HFFc6 (cell line): ENCODE data around the gene SLC35A4. TPM values are rescaled to one million over a fixed set of nuclear protein-coding genes. Genes with fewer than 3 reads are reported as not detected.
"Not testable (repeated sequence)": the region's sequence is repeated elsewhere in the genome, so short reads cannot be mapped to it uniquely, and the experiment has no call there.

Experiments used
- DNase-seq: peaks from one replicate; pipeline ENCODE4 v3.0.0-alpha.2; 2018
- H3K27ac Mint-ChIP-seq: 2 replicates; pipeline ENCODE4 v1.8.0; 2020; ENCODE audit warnings: mild to moderate bottlenecking, mixed read lengths
- H3K27me3 Mint-ChIP-seq: 2 replicates; pipeline ENCODE4 v1.8.0; 2021; ENCODE audit warnings: mild to moderate bottlenecking, moderate library complexity, mixed read lengths; ENCODE audit not compliant: insufficient read depth
- H3K36me3 Mint-ChIP-seq: 2 replicates; pipeline ENCODE4 v1.8.0; 2021; ENCODE audit warnings: low read depth, mixed read lengths
- H3K4me1 Mint-ChIP-seq: 2 replicates; pipeline ENCODE4 v1.8.0; 2020; ENCODE audit warnings: low read depth, mixed read lengths
- H3K4me3 Mint-ChIP-seq: 2 replicates; pipeline ENCODE4 v1.8.0; 2020; ENCODE audit warnings: mild to moderate bottlenecking, moderate library complexity, mixed read lengths
- H3K9me3 Mint-ChIP-seq: 2 replicates; pipeline ENCODE4 v1.8.0; 2020; ENCODE audit warnings: mild to moderate bottlenecking, mixed read lengths
- CTCF ChIP-seq: fragments of 200-600 bp; sonication (generic); IDR thresholded peaks from 2 replicates; pipeline ENCODE4 v1.5.0; 2021; ENCODE audit warnings: antibody characterized with exemption, mild to moderate bottlenecking
- total RNA-seq, 6 experiments: library from RNA; stranded (reverse); fragmentation: NEBNext Ultra II Directional; extraction: Animal tissue kit (Norgen Biotek cat#: 25700); gene quantifications; 2 replicates in 1 of 6; 3 replicates in 5 of 6; pipeline ENCODE4 v1.2.3, GENCODE V29; 2021

Gene SLC35A4
- total RNA-seq, 6 experiments from 2014 or later, result 64.1 to 72.8 (median 71.2) TPM

GRCh38 chr5:140575309-140575708, 10.7 kb downstream of the SLC35A4 start:
- peak; percentile 74 for TF ChIP-seq CTCF
- Mint-ChIP-seq H3K27me3 (no peaks in the 10 kb centered on the region), H3K27ac (no peak overlapping the region), H3K36me3 (no peaks in the 10 kb centered on the region), H3K9me3 (no peaks in the 10 kb centered on the region), H3K4me3 (no peak overlapping the region), H3K4me1 (peaks cover 21% of the 10 kb centered on the region)
- peak; percentile 40 for DNase-seq

GRCh38 chr5:140576776-140577201, 12.2 kb downstream of the SLC35A4 start:
- Mint-ChIP-seq H3K4me3 (peak overlapping the region; percentile 51), H3K27ac (peak overlapping the region; percentile 65), H3K4me1 (peaks cover 21% of the 10 kb centered on the region), H3K27me3 (peaks cover 1% of the 10 kb centered on the region; the same call in 1 of the 2 replicates), H3K9me3 (no peaks in the 10 kb centered on the region), H3K36me3 (no peaks in the 10 kb centered on the region)
- no peak for DNase-seq
- TF ChIP-seq CTCF, result no peak

GRCh38 chr5:140579188-140579747, 14.6 kb downstream of the SLC35A4 start:
- peaks cover 21% of the 10 kb centered on the region for H3K4me1 Mint-ChIP-seq
- DNase-seq, H3K4me3 Mint-ChIP-seq, H3K27ac Mint-ChIP-seq, H3K27me3 Mint-ChIP-seq, H3K36me3 Mint-ChIP-seq: not testable (repeated sequence)
- peaks cover 12% of the 10 kb centered on the region for H3K9me3 Mint-ChIP-seq
- peak; percentile 57 for TF ChIP-seq CTCF

- peak overlapping the region; percentile 45; the same call in 1 of the 2 replicates for H3K27ac Mint-ChIP-seq
- H3K36me3 Mint-ChIP-seq, result 0 out of 2 replicates have a peak, but pooled peaks cover 9% of the 10 kb centered on the region
- H3K27me3 Mint-ChIP-seq, result peaks cover 2% of the 10 kb centered on the region
- TF ChIP-seq CTCF, result no peak
- no peak overlapping the region for H3K4me3 Mint-ChIP-seq
- peaks cover 38% of the 10 kb centered on the region for H3K4me1 Mint-ChIP-seq
- DNase-seq, result no peak
- H3K9me3 Mint-ChIP-seq, result peaks cover 12% of the 10 kb centered on the region
Observed at GRCh38 chr5:140587495-140587894, 22.9 kb downstream of the SLC35A4 start.

- peaks cover 2% of the 10 kb centered on the region for H3K27me3 Mint-ChIP-seq
- peak; percentile 23 for DNase-seq
- H3K4me1 Mint-ChIP-seq, result peaks cover 38% of the 10 kb centered on the region
- H3K4me3 Mint-ChIP-seq, result no peak overlapping the region; the same call in 1 of the 2 replicates
- no peak for TF ChIP-seq CTCF
- H3K27ac Mint-ChIP-seq, result peak overlapping the region; percentile 7; the same call in 1 of the 2 replicates
- H3K9me3 Mint-ChIP-seq, result peaks cover 2% of the 10 kb centered on the region
- H3K36me3 Mint-ChIP-seq, result 0 out of 2 replicates have a peak, but pooled peaks cover 6% of the 10 kb centered on the region
Observed at GRCh38 chr5:140588311-140589070, 23.9 kb downstream of the SLC35A4 start.
